K562 (cell line): Measurements from ENCODE around the gene FBXO10. TPM values are rescaled to one million over a fixed set of nuclear protein-coding genes. Genes with fewer than 3 reads are reported as not detected.

ENCODE experiments used
- HMGN3 ChIP-seq: IDR thresholded peaks from 2 replicates; pipeline ENCODE4 v1.6.1; 2011; ENCODE audit warnings: borderline replicate concordance, low read depth, mild to moderate bottlenecking, mixed read lengths, low read length; ENCODE audit not compliant: insufficient read length; ENCODE audit errors: extremely low read depth
- KAT8 ChIP-seq: fragments of 450-650 bp; IDR thresholded peaks from 2 replicates; pipeline ENCODE4 v1.6.1; 2016; ENCODE audit warnings: low read depth, mild to moderate bottlenecking
- RUNX1 ChIP-seq: sonication (generic); IDR thresholded peaks from 2 replicates; pipeline ENCODE4 v1.6.1; 2016; ENCODE audit warnings: antibody characterized with exemption, low read depth
- SIN3B ChIP-seq: fragments of 450-650 bp; IDR thresholded peaks from 2 replicates; pipeline ENCODE4 v1.6.1; 2017; ENCODE audit warnings: low read depth, mild to moderate bottlenecking, moderate library complexity
- SIRT6 ChIP-seq: IDR thresholded peaks from one replicate; pipeline ENCODE4 v1.6.1; 2012; ENCODE audit warnings: low read depth, mild to moderate bottlenecking, control low read depth, inconsistent platforms, low read length, moderate library complexity
- SMARCC2 ChIP-seq: fragments of 450-650 bp; IDR thresholded peaks from 2 replicates; pipeline ENCODE4 v1.6.1; 2017; ENCODE audit warnings: antibody characterized with exemption, moderate library complexity, mild to moderate bottlenecking, low read depth
- SREBF1 ChIP-seq: fragments of 150-350 bp; IDR thresholded peaks from 2 replicates; pipeline ENCODE4 v1.6.1; 2014; ENCODE audit warnings: antibody characterized with exemption, low read depth, low read length, borderline replicate concordance
- TFAM ChIP-seq: fragments of 250-450 bp; sonication (Bioruptor Pico); conservative IDR thresholded peaks from 2 replicates; pipeline ENCODE4 v1.5.0; 2021; ENCODE audit warnings: mild to moderate bottlenecking, moderate library complexity
- ZNF668 ChIP-seq: fragments of 250-450 bp; sonication (Bioruptor Pico); IDR thresholded peaks from 2 replicates; pipeline ENCODE4 v1.8.0; 2022; ENCODE audit warnings: mild to moderate bottlenecking, inconsistent platforms
- polyA plus RNA-seq, 8 experiments: library from polyadenylated mRNA; depleted of rRNA in 4 of 8; stranded (reverse) in 5 of 8; unstranded in 3 of 8; fragments of >200 nt; fragmentation: Nextera tagmentation in 2 of 8; fragmentation: Illumina TruSeq in 1 of 8; extraction: Ambion mirVana in 2 of 8; extraction: Trizol in 1 of 8; gene quantifications; 2 replicates each; pipeline versions ENCODE4 v1.2.1 to v1.2.3, GENCODE V29; 2011 to 2014; ENCODE audit warnings: inconsistent platforms in 1 of 8, missing spikeins in 1 of 8
- total RNA-seq, 7 experiments: library from RNA; depleted of rRNA in 6 of 7; stranded (reverse); fragments of >200 nt in 6 of 7; fragmentation: Illumina TruSeq in 2 of 7; extraction: Trizol in 2 of 7; gene quantifications; 2 replicates each; pipeline versions ENCODE4 v1.2.1 to v1.2.3, GENCODE V29; 2011 to 2021; ENCODE audit warnings: low replicate concordance in 1 of 7
- TF ChIP-seq, protein P1 (sequence below): fragments of 200-800 bp; sonication (Bioruptor generic); IDR thresholded peaks from 2 replicates; pipeline ENCODE4 v1.6.1; 2016; ENCODE audit warnings: missing genetic modification characterization, missing compliant biosample characterization
- TF ChIP-seq, protein P2 (sequence below): fragments of 250-450 bp; sonication (Bioruptor Pico); IDR thresholded peaks from 2 replicates; pipeline ENCODE4 v1.9.0; 2021; ENCODE audit warnings: mild to moderate bottlenecking, inconsistent platforms
- TF ChIP-seq, protein P3 (sequence below): fragments of 450-650 bp; IDR thresholded peaks from 2 replicates; pipeline ENCODE4 v1.6.1; 2017; ENCODE audit warnings: antibody characterized with exemption
- TF ChIP-seq, protein P4 (sequence below): IDR thresholded peaks from 2 replicates; pipeline ENCODE4 v1.6.1; 2012; ENCODE audit warnings: low read depth, low read length, improper control_type of control experiment, borderline replicate concordance

Gene FBXO10
- total and polyA plus RNA-seq, 9 of the 15 experiments (the other 6 are each of a cell fraction or from before 2014, with no cell fraction given), result 0.84 to 9.9 (median 6.0) TPM

DNA sequence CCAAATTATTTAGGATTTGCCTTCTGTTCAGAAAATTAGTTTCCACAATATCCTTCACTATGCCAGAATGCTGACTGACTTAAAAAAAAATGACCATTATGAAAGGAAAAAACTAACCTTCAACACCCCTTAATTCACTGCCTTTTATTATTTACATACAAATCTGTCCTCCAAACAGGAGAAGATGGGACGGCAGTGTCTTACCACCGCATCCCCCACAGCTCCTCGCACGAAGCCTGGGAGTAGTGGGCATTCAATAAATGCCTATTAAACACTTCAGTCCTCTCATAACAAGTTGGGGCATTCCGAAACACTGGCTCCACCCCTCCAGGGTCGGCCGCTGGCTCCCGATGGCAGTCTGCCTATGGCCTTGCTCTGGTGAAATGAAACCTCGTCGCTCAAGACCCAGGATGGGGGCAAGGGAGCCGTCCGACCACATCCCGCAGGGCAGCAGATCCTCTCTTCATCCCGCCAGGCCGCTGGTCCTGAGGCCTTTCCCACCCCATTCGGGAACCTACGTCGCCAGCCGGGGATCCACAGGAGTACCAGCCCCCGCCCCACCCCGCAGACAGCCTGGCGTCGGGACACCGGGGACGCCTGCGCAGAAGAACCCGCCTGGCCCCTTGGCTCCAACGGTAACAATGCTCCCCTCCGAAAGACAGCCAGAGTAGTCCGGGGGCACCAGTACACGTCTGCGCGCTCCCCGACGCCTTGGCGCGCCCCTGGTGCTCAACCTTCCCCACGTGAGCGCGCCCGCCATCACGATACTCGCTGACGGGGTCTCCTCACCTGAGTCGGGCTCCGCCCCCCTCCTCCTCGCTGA, 111.5 kb downstream of the FBXO10 start (continued):
- no peak for TF ChIP-seq HMGN3
- no peak for TF ChIP-seq SREBF1
- no peak for TF ChIP-seq SIRT6
- TF ChIP-seq SIN3B, result no peak
- TF ChIP-seq, protein P1, sequence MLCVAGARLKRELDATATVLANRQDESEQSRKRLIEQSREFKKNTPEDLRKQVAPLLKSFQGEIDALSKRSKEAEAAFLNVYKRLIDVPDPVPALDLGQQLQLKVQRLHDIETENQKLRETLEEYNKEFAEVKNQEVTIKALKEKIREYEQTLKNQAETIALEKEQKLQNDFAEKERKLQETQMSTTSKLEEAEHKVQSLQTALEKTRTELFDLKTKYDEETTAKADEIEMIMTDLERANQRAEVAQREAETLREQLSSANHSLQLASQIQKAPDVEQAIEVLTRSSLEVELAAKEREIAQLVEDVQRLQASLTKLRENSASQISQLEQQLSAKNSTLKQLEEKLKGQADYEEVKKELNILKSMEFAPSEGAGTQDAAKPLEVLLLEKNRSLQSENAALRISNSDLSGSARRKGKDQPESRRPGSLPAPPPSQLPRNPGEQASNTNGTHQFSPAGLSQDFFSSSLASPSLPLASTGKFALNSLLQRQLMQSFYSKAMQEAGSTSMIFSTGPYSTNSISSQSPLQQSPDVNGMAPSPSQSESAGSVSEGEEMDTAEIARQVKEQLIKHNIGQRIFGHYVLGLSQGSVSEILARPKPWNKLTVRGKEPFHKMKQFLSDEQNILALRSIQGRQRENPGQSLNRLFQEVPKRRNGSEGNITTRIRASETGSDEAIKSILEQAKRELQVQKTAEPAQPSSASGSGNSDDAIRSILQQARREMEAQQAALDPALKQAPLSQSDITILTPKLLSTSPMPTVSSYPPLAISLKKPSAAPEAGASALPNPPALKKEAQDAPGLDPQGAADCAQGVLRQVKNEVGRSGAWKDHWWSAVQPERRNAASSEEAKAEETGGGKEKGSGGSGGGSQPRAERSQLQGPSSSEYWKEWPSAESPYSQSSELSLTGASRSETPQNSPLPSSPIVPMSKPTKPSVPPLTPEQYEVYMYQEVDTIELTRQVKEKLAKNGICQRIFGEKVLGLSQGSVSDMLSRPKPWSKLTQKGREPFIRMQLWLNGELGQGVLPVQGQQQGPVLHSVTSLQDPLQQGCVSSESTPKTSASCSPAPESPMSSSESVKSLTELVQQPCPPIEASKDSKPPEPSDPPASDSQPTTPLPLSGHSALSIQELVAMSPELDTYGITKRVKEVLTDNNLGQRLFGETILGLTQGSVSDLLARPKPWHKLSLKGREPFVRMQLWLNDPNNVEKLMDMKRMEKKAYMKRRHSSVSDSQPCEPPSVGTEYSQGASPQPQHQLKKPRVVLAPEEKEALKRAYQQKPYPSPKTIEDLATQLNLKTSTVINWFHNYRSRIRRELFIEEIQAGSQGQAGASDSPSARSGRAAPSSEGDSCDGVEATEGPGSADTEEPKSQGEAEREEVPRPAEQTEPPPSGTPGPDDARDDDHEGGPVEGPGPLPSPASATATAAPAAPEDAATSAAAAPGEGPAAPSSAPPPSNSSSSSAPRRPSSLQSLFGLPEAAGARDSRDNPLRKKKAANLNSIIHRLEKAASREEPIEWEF (CRISPR knock-in tag), result no peak
- no peak for TF ChIP-seq SMARCC2
- TF ChIP-seq, protein P2, sequence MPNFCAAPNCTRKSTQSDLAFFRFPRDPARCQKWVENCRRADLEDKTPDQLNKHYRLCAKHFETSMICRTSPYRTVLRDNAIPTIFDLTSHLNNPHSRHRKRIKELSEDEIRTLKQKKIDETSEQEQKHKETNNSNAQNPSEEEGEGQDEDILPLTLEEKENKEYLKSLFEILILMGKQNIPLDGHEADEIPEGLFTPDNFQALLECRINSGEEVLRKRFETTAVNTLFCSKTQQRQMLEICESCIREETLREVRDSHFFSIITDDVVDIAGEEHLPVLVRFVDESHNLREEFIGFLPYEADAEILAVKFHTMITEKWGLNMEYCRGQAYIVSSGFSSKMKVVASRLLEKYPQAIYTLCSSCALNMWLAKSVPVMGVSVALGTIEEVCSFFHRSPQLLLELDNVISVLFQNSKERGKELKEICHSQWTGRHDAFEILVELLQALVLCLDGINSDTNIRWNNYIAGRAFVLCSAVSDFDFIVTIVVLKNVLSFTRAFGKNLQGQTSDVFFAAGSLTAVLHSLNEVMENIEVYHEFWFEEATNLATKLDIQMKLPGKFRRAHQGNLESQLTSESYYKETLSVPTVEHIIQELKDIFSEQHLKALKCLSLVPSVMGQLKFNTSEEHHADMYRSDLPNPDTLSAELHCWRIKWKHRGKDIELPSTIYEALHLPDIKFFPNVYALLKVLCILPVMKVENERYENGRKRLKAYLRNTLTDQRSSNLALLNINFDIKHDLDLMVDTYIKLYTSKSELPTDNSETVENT (CRISPR knock-in tag), result no peak; the same call in 1 of the 2 replicates
- TF ChIP-seq, protein P3, sequence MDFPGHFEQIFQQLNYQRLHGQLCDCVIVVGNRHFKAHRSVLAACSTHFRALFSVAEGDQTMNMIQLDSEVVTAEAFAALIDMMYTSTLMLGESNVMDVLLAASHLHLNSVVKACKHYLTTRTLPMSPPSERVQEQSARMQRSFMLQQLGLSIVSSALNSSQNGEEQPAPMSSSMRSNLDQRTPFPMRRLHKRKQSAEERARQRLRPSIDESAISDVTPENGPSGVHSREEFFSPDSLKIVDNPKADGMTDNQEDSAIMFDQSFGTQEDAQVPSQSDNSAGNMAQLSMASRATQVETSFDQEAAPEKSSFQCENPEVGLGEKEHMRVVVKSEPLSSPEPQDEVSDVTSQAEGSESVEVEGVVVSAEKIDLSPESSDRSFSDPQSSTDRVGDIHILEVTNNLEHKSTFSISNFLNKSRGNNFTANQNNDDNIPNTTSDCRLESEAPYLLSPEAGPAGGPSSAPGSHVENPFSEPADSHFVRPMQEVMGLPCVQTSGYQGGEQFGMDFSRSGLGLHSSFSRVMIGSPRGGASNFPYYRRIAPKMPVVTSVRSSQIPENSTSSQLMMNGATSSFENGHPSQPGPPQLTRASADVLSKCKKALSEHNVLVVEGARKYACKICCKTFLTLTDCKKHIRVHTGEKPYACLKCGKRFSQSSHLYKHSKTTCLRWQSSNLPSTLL, result no peak
- TF ChIP-seq, protein P4, sequence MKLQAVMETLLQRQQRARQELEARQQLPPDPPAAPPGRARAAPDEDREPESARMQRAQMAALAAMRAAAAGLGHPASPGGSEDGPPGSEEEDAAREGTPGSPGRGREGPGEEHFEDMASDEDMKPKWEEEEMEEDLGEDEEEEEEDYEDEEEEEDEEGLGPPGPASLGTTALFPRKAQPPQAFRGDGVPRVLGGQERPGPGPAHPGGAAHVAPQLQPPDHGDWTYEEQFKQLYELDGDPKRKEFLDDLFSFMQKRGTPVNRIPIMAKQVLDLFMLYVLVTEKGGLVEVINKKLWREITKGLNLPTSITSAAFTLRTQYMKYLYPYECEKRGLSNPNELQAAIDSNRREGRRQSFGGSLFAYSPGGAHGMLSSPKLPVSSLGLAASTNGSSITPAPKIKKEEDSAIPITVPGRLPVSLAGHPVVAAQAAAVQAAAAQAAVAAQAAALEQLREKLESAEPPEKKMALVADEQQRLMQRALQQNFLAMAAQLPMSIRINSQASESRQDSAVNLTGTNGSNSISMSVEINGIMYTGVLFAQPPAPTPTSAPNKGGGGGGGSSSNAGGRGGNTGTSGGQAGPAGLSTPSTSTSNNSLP, result no peak
- no peak for TF ChIP-seq RUNX1
- no peak for TF ChIP-seq ZNF668
- no peak for TF ChIP-seq KAT8
- no peak for TF ChIP-seq TFAM (CRISPR knock-in tag)
